ENCODE measurements around the gene ANAPC2. TPM values are rescaled to one million over a fixed set of nuclear protein-coding genes. Genes with fewer than 3 reads are reported as not detected.
A peak's percentile ranks its signal among the peaks of the same experiment; 100 is the strongest.

ANAPC2 gene
- polyA plus RNA-seq, 3 donors from 2014 or later, result 4.2 to 7.0 (median 5.3) TPM

DNA sequence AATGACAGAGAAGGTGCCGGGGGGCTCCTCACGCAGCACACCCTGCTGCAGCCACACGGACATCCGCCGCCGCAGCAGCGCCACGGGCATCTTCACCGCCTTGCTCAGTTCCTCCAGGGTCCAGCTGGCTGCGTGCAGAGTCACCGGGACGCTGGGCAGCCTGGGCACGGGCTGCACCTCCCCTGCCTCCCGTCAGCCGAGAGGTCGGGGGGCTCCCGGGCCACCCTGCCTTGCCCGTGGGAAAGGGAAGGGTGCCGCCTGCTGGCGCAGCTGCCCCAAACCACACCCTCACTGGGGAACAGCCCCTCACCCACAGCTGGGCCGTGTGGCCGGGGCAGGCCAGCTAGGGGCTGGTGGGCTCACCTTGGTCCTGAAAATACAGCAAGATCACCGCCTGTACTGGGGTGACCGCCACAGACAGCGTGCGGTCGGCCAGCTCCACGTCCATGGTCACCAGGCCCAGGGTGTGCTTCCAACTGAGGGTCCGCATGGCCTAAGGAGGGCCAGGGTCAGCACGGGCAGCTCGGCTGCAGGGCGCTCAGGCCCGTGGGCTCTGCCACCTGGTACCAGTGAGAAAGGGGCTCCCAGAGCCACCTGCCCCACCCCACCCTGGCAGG is 12.9 kb downstream of the ANAPC2 start:
- H3K4me1 Mint-ChIP-seq, result no peaks in the 10 kb centered on the region
- no peak overlapping the region for H3K4me3 Mint-ChIP-seq
- H3K36me3 Mint-ChIP-seq, result peaks cover 0 to 8% (median 0%) of the 10 kb centered on the region in 3 donors

DNA sequence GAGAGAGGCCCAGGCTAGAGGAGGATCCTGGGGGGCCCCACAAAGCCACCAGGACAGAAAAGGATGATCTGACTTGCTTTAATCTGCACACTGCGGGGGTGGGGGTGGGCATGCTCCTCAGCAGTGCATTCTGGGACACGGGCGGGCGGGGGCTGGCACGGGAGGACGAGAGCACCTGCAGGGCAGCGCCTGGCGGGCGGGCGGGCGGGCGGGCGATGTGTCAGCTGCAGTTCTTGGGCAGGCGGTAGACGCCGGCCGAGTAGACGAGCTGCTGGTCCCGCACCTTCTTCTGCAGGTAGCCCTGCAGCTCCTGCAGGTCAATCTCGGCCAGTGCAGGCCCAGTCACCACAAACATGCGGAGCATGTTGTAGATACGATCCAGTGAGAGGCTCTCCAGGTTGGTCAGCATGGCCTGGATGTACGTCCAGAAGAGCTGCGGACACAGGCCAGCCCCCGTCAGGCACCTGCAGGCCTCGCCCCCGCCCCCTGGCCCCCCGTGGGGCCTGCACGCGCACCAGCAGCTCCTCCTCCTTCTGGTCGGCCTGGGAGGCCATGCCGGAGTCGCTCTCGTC is 13.6 kb downstream of the ANAPC2 start:
- H3K4me1 Mint-ChIP-seq, result no peaks in the 10 kb centered on the region
- no peak for DNase-seq
- peaks cover 0 to 8% (median 0%) of the 10 kb centered on the region in 3 donors for H3K36me3 Mint-ChIP-seq
- no peaks in the 10 kb centered on the region for H3K9me3 Mint-ChIP-seq
- peaks cover 5 to 11% (median 8%) of the 10 kb centered on the region in 3 donors for H3K27me3 Mint-ChIP-seq (ENCODE audit: low read depth in 3 of 3)
- H3K27ac Mint-ChIP-seq, result no peak overlapping the region
- no peak overlapping the region for H3K4me3 Mint-ChIP-seq

More for the DNA sequence above, 12.9 kb downstream of the ANAPC2 start:
- DNase-seq, result no peak
- Mint-ChIP-seq H3K27me3 (ENCODE audit: low read depth in 3 of 3) (peaks cover 5 to 10% (median 5%) of the 10 kb centered on the region in 3 donors), H3K27ac (no peak overlapping the region), H3K9me3 (no peaks in the 10 kb centered on the region)

DNA sequence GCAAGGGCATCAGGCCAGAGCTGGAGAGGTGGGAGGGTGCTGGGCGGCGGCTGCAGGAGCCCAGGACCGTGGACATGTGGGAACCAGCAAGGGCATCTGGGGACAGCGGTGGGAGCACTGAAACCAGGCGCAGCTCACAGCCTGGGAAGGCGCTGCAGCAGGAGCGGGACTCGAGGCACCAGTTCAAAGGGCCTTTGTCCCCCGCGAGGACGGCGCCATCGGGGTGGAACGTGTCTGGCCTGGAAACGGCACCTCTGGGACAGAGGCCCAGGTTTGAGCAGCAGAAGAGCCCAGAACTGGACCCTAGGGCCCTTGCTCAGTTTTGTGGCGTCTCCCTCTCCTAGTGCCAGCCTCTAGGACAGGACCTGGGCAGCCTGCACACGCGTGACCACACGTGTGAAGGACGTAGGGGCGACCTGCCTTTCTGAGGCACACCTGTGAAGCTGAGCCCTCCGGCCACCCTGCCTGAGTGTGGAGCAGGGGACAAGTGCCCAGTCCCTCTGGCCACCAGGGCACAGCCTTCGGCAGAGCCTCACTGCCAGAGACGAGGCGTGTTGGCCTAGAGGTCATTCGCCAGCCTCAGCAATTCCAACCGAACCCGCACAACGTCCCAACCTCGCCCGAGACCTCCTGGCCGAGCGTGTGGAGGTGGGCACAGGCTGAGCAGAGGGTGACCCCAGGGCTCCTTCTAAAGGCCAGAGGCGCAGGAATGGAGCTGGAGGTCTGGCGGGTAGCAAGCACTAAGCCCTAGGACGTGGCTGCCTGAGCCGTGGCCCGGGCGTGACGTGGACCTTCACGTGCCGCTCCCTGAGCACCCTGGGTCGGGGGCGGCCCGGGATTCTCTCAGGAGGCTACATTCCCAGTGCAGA is 14.3 kb downstream of the ANAPC2 start:
- Mint-ChIP-seq H3K27me3 (ENCODE audit: low read depth in 3 of 3) (peaks cover 2 to 11% (median 8%) of the 10 kb centered on the region in 3 donors), H3K36me3 (peaks cover 0 to 8% (median 0%) of the 10 kb centered on the region in 3 donors), H3K27ac (no peak overlapping the region), H3K9me3 (no peaks in the 10 kb centered on the region), H3K4me3 (no peak overlapping the region), H3K4me1 (no peaks in the 10 kb centered on the region)
- DNase-seq, result no peak

DNA sequence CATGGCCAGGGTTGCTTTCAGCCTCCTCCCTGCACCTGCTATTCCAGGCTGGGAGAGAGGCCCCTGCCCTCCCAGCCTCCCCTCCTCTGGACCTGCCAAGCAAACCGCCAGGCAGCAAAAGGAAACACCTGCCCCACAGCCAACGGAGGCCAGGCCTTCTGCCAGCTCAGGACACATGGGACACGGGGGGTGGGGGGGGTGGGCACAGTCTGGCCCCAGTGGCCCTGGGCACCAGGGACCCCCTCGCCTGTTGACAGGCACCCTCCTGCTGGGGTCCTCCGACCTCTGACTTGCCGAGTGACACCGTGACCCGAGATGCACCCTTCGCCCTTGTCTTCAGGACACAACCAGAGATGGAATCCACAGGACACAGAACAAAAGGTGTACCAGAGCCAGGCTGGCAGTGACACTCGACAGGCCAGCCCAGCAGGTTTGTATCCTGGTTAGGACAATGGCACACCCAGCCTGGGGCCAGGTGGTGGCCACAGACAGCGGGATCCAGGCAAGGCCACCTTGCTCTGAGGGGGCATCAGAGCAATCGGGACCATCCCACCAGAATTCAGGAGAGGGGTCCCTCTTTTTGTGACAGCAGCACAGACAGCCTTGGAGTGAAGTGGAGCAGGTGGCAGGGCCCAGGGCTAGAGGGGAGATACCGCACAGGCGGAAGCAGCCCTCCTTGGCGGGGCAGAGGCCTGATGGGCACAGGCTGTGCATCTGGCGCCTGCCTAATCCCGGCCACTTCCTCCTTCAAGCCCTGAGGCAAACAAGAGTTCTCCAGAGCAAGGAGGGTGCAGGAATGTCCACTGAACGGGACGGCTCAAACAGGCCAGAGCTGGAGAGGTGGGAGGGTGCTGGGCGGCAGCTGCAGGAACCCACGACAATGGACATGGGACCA is 15.2 kb downstream of the ANAPC2 start:
- H3K4me3 Mint-ChIP-seq, result no peak overlapping the region
- H3K9me3 Mint-ChIP-seq, result no peaks in the 10 kb centered on the region
- no peaks in the 10 kb centered on the region for H3K4me1 Mint-ChIP-seq
- DNase-seq, result no peak
- no peak overlapping the region for H3K27ac Mint-ChIP-seq
- H3K36me3 Mint-ChIP-seq, result peaks cover 0 to 8% (median 0%) of the 10 kb centered on the region in 3 donors
- H3K27me3 Mint-ChIP-seq (ENCODE audit: low read depth in 3 of 3), result peaks cover 2 to 12% (median 8%) of the 10 kb centered on the region in 3 donors

DNA sequence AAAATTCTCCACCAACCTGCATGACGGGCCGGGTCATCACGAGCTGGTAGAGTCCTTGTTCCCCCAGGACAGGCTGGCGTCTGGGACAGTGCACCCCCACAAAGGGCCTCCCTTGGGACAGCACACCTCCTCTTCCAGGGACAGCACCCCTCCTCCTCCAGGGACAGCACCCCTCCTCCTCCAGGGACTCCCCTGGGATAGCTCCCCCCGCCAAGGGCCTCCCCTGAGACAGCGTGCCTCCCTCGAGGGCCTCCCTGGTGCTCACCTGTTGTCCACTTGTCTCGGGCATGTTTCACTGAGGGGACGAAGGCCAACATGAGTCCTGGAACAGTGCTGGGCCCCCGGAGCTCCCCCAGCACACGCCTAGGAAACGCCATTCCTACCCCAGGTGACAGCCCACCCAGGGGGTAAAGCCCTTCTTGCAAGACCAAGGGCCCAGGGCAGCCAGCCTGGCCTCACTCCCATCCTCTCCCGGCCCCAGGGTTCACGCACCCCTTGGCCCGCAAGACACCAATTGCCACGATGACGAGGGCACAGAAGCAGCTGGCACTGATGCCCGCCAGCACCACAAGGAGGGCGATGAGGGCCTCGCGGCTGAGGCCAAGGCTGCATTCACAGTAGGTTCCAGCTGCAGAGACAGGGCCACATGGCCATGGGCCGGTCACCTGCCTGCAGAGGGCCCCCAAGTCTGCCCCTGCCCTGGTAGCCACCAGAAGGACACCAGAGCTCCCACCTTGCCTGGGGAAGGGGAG is 17.0 kb downstream of the ANAPC2 start:
- Mint-ChIP-seq H3K27me3 (ENCODE audit: low read depth in 3 of 3) (peaks cover 6 to 10% (median 9%) of the 10 kb centered on the region in 3 donors), H3K4me3 (no peak overlapping the region), H3K9me3 (no peaks in the 10 kb centered on the region), H3K36me3 (no peaks in the 10 kb centered on the region), H3K27ac (no peak overlapping the region), H3K4me1 (no peaks in the 10 kb centered on the region)
- DNase-seq, result no peak

DNA sequence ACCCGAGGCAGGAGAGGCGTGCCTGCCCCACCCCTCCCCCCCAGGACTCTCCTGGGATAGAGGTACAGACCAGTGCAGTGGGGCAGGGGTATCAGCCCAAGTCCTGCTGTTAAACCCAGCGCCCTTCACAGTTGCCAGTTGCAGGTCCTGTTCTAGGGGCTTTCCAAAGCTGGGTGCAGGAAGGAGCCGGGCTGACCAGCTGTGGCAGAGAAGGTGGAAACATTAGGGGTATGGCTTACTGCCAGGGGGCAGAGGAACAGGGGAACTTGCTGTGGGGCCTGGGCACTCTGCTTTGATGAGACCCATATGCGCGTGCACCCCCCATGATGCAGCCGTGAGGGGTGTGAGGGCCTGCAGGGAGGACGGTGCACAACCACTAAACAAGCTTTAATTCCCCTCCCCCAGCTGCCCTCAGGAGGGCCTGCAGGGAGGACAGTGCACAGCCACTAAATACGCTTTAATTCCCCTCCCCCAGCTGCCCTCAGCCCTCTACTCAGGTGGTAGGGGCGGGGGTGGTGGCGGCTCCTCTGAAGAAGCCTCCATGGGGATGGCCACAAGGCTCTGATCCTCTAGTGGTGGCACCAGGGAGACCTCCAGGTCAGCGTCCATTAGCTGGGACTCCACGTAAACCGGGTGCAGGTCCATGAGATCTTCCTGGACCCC is 17.7 kb downstream of the ANAPC2 start:
- DNase-seq, result no peak
- Mint-ChIP-seq H3K4me1 (no peaks in the 10 kb centered on the region), H3K4me3 (no peak overlapping the region), H3K27ac (no peak overlapping the region), H3K36me3 (no peaks in the 10 kb centered on the region), H3K27me3 (ENCODE audit: low read depth in 3 of 3) (peaks cover 6 to 9% (median 9%) of the 10 kb centered on the region in 3 donors), H3K9me3 (no peaks in the 10 kb centered on the region)

DNA sequence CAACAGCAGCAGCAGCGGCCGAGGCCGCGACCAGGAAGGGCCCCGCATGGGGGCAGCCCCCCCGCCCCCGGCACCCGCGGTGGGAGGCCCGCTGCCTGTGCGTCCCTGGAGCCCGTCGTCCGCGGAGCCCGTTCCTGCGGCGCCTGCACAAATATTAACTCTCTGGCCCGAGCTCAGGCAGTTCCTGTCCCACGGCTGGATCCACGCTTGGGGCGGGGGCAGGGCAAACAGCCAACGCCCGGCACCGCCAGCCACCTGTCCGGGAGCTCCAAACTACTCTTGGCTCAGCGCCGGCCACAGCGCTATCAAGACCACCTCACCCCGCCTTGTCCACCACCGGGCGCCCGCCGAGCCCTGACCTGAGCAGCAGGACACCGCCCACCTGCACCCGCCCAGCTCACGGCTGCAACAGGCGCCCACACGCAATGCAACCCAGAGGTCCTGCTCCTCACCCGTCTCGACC is 18.4 kb downstream of the ANAPC2 start, which contains the start of gene LRRC26:
TSS of gene LRRC26 (minus strand) at position 156 of the 463 bp plus-strand sequence. CDS start at position 48, 108 bp downstream.
- H3K27ac Mint-ChIP-seq, result no peak within 1 kb of the TSS
- no peaks in the 10 kb centered on the region for H3K36me3 Mint-ChIP-seq
- H3K4me1 Mint-ChIP-seq, result no peaks in the 10 kb centered on the region
- H3K27me3 Mint-ChIP-seq (ENCODE audit: low read depth in 3 of 3), result peaks cover 8 to 14% (median 12%) of the 10 kb centered on the region in 3 donors
- DNase-seq, result no peak
- H3K4me3 Mint-ChIP-seq, result peak within 1 kb of the TSS in 1 of 5 donors; percentile 64
- no peaks in the 10 kb centered on the region for H3K9me3 Mint-ChIP-seq

DNA sequence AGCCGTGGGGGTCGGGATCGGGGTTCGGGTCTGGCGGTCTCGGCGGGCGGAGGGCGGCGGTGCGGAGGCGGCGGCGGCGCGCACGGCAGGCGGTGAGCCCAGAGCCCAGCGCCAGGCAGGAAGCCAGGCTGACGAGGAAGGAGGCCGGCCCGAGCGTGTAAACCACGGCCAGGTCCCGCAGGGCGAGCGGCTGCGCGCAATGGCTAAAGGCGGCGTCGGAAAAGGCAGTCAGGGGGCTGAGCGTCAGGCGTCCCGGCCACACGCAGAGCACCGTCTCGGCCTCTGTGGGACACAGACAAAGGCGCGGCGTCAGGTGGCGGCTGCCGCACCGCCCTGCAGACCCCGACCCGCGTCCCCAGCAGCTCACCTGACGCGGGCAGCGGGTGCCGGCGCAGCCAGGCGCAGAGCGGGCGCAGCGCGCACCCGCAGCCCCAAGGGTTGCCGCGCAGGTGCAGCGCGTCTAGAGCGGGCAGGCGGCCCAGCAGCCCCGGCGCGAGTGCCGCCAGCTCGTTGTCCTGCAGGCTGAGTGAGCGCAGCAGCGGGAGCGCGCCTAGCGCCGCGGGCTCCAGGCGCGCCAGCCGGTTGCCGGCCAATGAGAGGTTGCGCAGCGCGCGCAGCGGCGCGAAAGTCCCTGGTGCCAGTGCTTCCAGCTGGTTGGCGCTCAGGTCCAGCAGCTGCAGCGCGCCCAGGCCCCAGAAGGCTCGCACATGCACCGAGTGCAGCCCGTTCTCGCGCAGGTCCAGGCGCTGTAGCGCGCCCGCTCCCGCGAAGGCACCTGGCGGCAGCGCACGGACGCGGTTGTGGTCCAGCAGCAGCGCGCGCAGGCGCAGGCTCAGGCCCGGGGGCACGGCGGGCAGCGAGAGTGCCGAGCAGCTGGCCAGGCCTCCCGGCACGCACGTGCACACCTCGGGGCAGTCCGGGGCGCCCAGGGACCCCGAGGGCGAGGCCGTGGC is 19.2 kb downstream of the ANAPC2 start:
- Mint-ChIP-seq H3K27me3 (ENCODE audit: low read depth in 3 of 3) (peaks cover 8 to 16% (median 12%) of the 10 kb centered on the region in 3 donors), H3K4me1 (no peaks in the 10 kb centered on the region), H3K9me3 (no peaks in the 10 kb centered on the region), H3K36me3 (no peaks in the 10 kb centered on the region), H3K27ac (no peak overlapping the region), H3K4me3 (peak overlapping the region in 1 of 5 donors; percentile 64)
- DNase-seq, result no peak

DNA sequence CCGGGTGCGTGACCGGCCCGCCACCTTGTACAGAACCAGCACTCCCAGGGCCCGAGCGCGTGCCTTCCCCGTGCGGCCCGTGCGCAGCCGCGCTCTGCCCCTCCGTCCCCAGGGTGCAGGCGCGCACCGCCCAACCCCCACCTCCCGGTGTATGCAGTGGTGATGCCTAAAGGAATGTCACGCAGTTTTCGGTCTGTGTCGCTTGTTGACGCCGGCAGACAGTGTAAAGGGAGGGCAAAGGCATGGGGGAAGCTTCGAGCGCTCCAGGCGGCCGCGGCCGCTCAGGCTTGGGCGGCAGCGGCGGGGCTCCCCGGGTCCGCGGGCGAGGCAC is 19.8 kb downstream of the ANAPC2 start:
- Mint-ChIP-seq H3K4me3 (no peak overlapping the region), H3K27me3 (ENCODE audit: low read depth in 3 of 3) (peaks cover 8 to 15% (median 12%) of the 10 kb centered on the region in 3 donors), H3K4me1 (no peaks in the 10 kb centered on the region), H3K36me3 (no peaks in the 10 kb centered on the region), H3K27ac (no peak overlapping the region), H3K9me3 (no peaks in the 10 kb centered on the region)
- DNase-seq, result no peak

DNA sequence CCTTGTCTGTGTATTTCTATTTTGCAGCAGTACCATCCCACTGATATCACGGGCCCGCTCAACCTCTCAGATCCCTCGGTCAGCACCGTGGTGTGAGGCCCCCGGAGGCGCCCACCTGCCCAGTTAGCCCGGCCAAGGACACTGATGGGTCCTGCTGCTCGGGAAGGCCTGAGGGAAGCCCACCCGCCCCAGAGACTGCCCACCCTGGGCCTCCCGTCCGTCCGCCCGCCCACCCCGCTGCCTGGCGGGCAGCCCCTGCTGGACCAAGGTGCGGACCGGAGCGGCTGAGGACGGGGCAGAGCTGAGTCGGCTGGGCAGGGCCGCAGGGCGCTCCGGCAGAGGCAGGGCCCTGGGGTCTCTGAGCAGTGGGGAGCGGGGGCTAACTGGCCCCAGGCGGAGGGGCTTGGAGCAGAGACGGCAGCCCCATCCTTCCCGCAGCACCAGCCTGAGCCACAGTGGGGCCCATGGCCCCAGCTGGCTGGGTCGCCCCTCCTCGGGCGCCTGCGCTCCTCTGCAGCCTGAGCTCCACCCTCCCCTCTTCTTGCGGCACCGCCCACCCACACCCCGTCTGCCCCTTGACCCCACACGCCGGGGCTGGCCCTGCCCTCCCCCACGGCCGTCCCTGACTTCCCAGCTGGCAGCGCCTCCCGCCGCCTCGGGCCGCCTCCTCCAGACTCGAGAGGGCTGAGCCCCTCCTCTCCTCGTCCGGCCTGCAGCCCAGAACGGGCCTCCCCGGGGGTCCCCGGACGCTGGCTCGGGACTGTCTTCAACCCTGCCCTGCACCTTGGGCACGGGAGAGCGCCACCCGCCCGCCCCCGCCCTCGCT is 20.4 kb downstream of the ANAPC2 start:
- Mint-ChIP-seq H3K4me3 (peak overlapping the region in 1 of 5 donors; percentile 24), H3K4me1 (no peaks in the 10 kb centered on the region), H3K9me3 (no peaks in the 10 kb centered on the region), H3K27me3 (ENCODE audit: low read depth in 3 of 3) (peaks cover 8 to 15% (median 15%) of the 10 kb centered on the region in 3 donors), H3K27ac (no peak overlapping the region), H3K36me3 (no peaks in the 10 kb centered on the region)
- DNase-seq, result no peak

DNA sequence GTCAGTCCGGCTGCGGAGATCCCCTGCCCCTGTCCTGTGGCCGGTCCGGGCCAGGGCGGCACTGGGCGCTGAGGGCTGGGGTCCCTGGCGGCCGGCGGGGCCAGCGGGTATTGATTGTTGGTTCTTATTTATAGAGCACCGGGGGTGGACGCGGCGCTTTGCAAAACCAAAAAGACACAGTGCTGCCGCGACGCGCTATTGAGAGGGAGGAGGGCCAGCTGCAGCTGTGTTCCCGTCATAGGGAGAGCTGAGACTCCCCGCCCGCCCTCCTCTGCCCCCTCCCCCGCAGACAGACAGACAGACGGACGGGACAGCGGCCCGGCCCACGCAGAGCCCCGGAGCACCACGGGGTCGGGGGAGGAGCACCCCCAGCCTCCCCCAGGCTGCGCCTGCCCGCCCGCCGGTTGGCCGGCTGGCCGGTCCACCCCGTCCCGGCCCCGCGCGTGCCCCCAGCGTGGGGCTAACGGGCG is 21.0 kb downstream of the ANAPC2 start:
- no peak overlapping the region for H3K27ac Mint-ChIP-seq
- no peak for DNase-seq
- H3K4me3 Mint-ChIP-seq, result no peak overlapping the region
- H3K36me3 Mint-ChIP-seq, result no peaks in the 10 kb centered on the region
- no peaks in the 10 kb centered on the region for H3K4me1 Mint-ChIP-seq
- peaks cover 9 to 15% (median 15%) of the 10 kb centered on the region in 3 donors for H3K27me3 Mint-ChIP-seq (ENCODE audit: low read depth in 3 of 3)
- no peaks in the 10 kb centered on the region for H3K9me3 Mint-ChIP-seq
